ENCODE measurements around the gene ADARB2. TPM values are rescaled to one million over a fixed set of nuclear protein-coding genes. Genes with fewer than 3 reads are reported as not detected.
"Not testable (repeated sequence)": the region's sequence is repeated elsewhere in the genome, so short reads cannot be mapped to it uniquely, and the experiment has no call there.

The ADARB2 gene
- total and polyA plus RNA-seq, 5 donors = 0.53 to 1.6 (median 0.59) TPM

- ATAC-seq (no peak), DNase-seq (no peak)
- Histone ChIP-seq H3K4me3 (ENCODE audit: low read length) (no peak overlapping the region), H3K4me1 (ENCODE audit: control insufficient read depth, insufficient read depth, low read length) (no peaks in the 10 kb centered on the region), H3K9me3 (ENCODE audit: control insufficient read depth, low read length) (no peaks in the 10 kb centered on the region), H3K27ac (ENCODE audit: low read length) (no peak overlapping the region), H3K27me3 (ENCODE audit: control insufficient read depth, insufficient read depth) (no peaks in the 10 kb centered on the region)
- intact Hi-C loops (cut with DNase I) = no loop called here
- 80% methylated on average over 7 of the region's 7 CpGs for WGBS
These were observed 480.1 kb downstream of the ADARB2 start for GRCh38 chr10:1257274-1257673.

DNA sequence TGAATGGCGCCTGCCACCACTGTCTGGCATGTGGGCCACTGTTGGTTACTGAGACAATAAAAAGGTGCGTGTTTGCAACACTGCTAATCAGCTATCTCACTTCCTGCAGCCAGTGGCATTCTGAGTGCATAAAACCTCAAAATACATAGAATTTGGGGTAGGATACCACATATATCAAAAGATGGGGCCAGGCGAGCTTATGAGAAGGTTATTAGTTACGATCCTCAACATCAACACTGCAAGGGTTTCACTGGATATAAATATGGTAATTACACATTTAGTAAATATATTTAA, 480.9 kb downstream of the ADARB2 start:
- Histone ChIP-seq H3K4me3 (ENCODE audit: low read length) (no peak overlapping the region), H3K9me3 (ENCODE audit: control insufficient read depth, low read length) (no peaks in the 10 kb centered on the region), H3K27me3 (ENCODE audit: control insufficient read depth, insufficient read depth) (no peaks in the 10 kb centered on the region), H3K27ac (ENCODE audit: low read length) (no peak overlapping the region), H3K4me1 (ENCODE audit: control insufficient read depth, insufficient read depth, low read length) (no peaks in the 10 kb centered on the region)
- ATAC-seq (no peak), DNase-seq (no peak)
- 63% methylated on average over 4 of the region's 4 CpGs for WGBS
- intact Hi-C loops (cut with DNase I) = no loop called here

DNA sequence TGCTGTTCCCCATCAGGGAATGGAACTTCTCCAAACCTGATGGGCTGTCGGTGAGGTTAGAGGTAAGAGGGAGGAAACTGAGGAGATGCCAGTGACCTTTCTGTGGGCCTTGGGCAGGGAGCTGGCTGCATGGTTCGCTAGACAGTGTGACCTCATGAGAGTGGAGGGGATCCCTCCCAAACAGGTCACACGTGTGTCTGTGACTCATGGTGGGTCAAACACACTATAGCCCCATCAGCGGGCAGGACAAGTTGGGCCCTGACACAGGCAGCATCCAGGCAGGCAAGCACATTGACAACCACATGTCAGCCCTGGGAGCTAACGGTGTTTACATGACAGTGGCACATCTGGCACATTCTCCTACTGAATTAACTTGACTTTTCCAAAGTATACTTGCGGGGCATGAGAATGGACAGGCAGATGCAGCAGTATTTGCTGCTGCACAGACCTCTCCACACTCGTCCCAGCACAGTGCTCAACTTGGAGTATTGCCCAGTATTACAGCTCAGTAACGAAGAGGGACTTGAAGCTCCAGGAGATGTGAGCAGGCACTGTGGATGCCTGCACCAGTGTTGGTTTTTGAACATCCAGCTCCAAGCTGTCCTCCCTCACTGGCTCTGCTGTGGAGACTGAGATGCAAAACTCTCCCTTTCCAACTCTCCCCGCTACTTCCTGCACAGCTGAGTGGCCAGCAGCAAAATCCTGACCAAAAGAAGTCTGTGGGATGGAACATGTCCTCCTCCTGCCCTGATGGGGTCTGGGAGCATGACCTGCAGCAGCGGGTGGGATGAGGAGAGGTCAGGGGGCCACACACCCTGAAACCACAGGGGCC, 481.5 kb downstream of the ADARB2 start:
- Histone ChIP-seq H3K27ac (ENCODE audit: low read length) (no peak overlapping the region), H3K4me1 (ENCODE audit: control insufficient read depth, insufficient read depth, low read length) (no peaks in the 10 kb centered on the region), H3K9me3 (ENCODE audit: control insufficient read depth, low read length) (no peaks in the 10 kb centered on the region), H3K4me3 (ENCODE audit: low read length) (no peak overlapping the region), H3K27me3 (ENCODE audit: control insufficient read depth, insufficient read depth) (no peaks in the 10 kb centered on the region)
- 65% methylated on average over 10 of the region's 10 CpGs for WGBS
- intact Hi-C loops (cut with DNase I) = no loop called here
- DNase-seq (no peak), ATAC-seq (no peak)

- H3K4me3 ChIP-seq (ENCODE audit: low read length) = no peak overlapping the region
- H3K9me3 ChIP-seq (ENCODE audit: control insufficient read depth, low read length) = no peaks in the 10 kb centered on the region
- 62% methylated on average over 9 of the region's 9 CpGs for WGBS
- intact Hi-C loops (cut with DNase I) = no loop called here
- no peaks in the 10 kb centered on the region for H3K27me3 ChIP-seq (ENCODE audit: control insufficient read depth, insufficient read depth)
- no peaks in the 10 kb centered on the region for H3K4me1 ChIP-seq (ENCODE audit: control insufficient read depth, insufficient read depth, low read length)
- ATAC-seq (no peak), DNase-seq (no peak)
- H3K27ac ChIP-seq (ENCODE audit: low read length) = no peak overlapping the region
These were observed 482.2 kb downstream of the ADARB2 start for GRCh38 chr10:1255118-1255517.

- no peaks in the 10 kb centered on the region for H3K9me3 ChIP-seq (ENCODE audit: control insufficient read depth, low read length)
- no peaks in the 10 kb centered on the region for H3K4me1 ChIP-seq (ENCODE audit: control insufficient read depth, insufficient read depth, low read length)
- intact Hi-C loops (cut with DNase I) = no loop called here
- ATAC-seq (no peak), DNase-seq (no peak)
- no peak overlapping the region for H3K27ac ChIP-seq (ENCODE audit: low read length)
- H3K4me3 ChIP-seq (ENCODE audit: low read length) = no peak overlapping the region
- WGBS = 82% methylated on average over 11 of the region's 11 CpGs
- no peaks in the 10 kb centered on the region for H3K27me3 ChIP-seq (ENCODE audit: control insufficient read depth, insufficient read depth)
These were observed 483.6 kb downstream of the ADARB2 start for GRCh38 chr10:1253523-1254353.

GRCh38 chr10:1251769-1252168, 485.6 kb downstream of the ADARB2 start:
- H3K4me1 ChIP-seq (ENCODE audit: control insufficient read depth, insufficient read depth, low read length) = no peaks in the 10 kb centered on the region
- H3K4me3 ChIP-seq (ENCODE audit: low read length) = no peak overlapping the region
- DNase-seq = no peak
- H3K27ac ChIP-seq (ENCODE audit: low read length) = no peak overlapping the region
- ATAC-seq = no peak
- intact Hi-C loops (cut with DNase I) = no loop called here
- no peaks in the 10 kb centered on the region for H3K27me3 ChIP-seq (ENCODE audit: control insufficient read depth, insufficient read depth)
- 66% methylated on average over 3 of the region's 3 CpGs for WGBS
- H3K9me3 ChIP-seq (ENCODE audit: control insufficient read depth, low read length) = no peaks in the 10 kb centered on the region

DNA sequence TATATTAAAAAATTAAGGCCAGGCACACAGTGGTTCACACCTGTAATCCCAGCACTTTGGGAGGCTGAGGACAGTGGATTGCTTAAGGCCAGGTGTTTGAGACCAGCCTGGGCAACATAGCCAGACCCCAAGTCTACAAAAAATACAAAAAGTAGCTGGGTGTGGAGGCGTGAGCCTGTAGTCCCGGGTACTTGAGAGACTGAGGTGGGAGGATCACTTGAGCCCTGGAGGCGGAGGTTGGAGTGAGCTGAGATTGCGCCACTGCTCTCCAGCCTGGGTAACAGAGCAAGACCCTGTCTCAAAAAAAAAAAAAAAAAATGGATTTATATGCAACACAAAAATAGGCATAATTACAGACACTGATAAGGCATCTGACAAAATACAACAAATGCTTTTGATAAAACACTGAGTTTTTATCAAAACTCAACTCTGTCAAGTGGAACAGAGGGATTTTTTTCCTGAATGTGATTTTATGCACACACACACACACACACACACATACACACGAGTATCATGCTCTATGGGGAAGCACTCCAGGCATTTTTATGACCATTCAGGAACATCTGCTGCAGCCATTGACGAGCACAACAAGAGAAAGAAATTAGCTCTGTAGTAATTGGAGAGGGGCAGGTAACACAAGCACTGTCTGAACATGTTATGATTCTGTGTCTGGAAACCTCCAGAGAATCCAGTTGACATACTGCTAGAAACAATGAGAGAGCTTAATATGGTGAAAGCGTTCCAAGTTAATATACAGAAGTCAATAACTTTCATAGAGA, 488.0 kb downstream of the ADARB2 start:
- ATAC-seq (no peak), DNase-seq (no peak)
- no peaks in the 10 kb centered on the region for H3K27me3 ChIP-seq (ENCODE audit: control insufficient read depth, insufficient read depth)
- H3K4me3 ChIP-seq (ENCODE audit: low read length) = no peak overlapping the region
- intact Hi-C loops (cut with DNase I) = no loop called here
- WGBS = 75% methylated on average over 7 of the region's 7 CpGs
- H3K27ac ChIP-seq (ENCODE audit: low read length) = no peak overlapping the region
- no peaks in the 10 kb centered on the region for H3K9me3 ChIP-seq (ENCODE audit: control insufficient read depth, low read length)
- H3K4me1 ChIP-seq (ENCODE audit: control insufficient read depth, insufficient read depth, low read length) = no peaks in the 10 kb centered on the region

DNA sequence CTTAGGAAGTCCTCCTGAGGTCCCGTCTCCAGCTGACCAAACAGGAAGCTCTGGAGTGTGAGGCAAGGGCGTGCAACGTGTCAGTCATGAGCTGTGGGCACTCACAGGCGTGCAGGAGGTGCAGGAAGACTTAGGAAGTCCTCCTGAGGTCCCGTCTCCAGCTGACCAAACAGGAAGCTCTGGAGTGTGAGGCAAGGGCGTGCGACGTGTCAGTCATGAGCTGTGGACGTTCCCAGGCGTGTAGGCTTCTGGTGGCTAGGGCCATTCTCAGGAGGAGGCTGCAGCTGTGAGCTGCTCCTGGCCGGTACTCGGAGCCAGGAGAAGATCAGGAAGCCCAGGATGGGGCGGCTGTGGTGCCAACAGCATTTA, 489.1 kb downstream of the ADARB2 start:
- DNase-seq; H3K4me1 ChIP-seq (ENCODE audit: control insufficient read depth, insufficient read depth, low read length); H3K27ac ChIP-seq (ENCODE audit: low read length); H3K27me3 ChIP-seq (ENCODE audit: control insufficient read depth, insufficient read depth); ATAC-seq; intact Hi-C loops (cut with DNase I); H3K9me3 ChIP-seq (ENCODE audit: control insufficient read depth, low read length); H3K4me3 ChIP-seq (ENCODE audit: low read length): not testable (repeated sequence)
- 41% methylated on average over 13 of the region's 13 CpGs for WGBS

DNA sequence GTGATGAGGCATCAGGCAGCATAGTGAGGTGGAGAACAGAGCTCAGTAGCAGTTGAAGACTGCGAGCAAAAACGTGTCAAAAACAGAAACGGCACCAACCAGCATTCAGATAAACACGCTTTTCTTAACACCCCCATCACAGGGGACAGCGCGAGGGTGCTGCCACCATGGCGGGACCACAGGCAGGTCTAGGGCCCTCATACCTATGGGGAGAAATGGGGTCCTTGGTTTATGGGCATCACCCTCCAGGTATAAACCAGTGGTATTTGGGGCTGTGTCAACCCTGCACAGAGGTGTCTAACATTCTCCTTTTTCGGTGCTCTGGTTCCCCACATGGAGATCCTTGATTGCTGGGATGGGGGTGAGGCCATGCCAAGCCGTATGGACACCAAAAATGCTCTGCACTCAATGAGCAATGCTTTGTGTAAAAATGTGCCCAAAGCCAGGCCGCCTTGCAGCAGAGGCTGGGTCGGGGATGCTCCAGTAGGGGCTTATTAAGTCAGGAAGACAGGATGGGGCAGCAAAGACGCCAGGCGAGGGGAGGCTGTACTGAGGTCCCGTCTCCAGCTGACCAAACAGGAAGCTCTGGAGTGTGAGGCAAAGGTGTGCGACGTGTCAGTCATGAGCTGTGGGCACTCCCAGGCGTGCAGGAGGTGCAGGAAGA, 489.6 kb downstream of the ADARB2 start:
- H3K27me3 ChIP-seq (ENCODE audit: control insufficient read depth, insufficient read depth) = no peaks in the 10 kb centered on the region
- no peaks in the 10 kb centered on the region for H3K9me3 ChIP-seq (ENCODE audit: control insufficient read depth, low read length)
- H3K4me1 ChIP-seq (ENCODE audit: control insufficient read depth, insufficient read depth, low read length) = no peaks in the 10 kb centered on the region
- intact Hi-C loops (cut with DNase I) = no loop called here
- ATAC-seq = no peak
- H3K27ac ChIP-seq (ENCODE audit: low read length) = no peak overlapping the region
- WGBS = 70% methylated on average over 17 of the region's 17 CpGs
- peak in 1 of 3 donors; percentile 17 for DNase-seq
- no peak overlapping the region for H3K4me3 ChIP-seq (ENCODE audit: low read length)

- intact Hi-C loops (cut with DNase I) = no loop called here
- no peak overlapping the region for H3K4me3 ChIP-seq (ENCODE audit: low read length)
- ATAC-seq = no peak
- no peaks in the 10 kb centered on the region for H3K4me1 ChIP-seq (ENCODE audit: control insufficient read depth, insufficient read depth, low read length)
- 92% methylated on average over 18 of the region's 18 CpGs for WGBS
- DNase-seq = peak in 1 of 3 donors; percentile 13
- H3K27ac ChIP-seq (ENCODE audit: low read length) = no peak overlapping the region
- no peaks in the 10 kb centered on the region for H3K9me3 ChIP-seq (ENCODE audit: control insufficient read depth, low read length)
- H3K27me3 ChIP-seq (ENCODE audit: control insufficient read depth, insufficient read depth) = no peaks in the 10 kb centered on the region
These were observed 492.8 kb downstream of the ADARB2 start for GRCh38 chr10:1244493-1244892.
